HAP-1 (cell line): ENCODE measurements around the gene GRHPR.
"Not testable (repeated sequence)": the region's sequence is repeated elsewhere in the genome, so short reads cannot be mapped to it uniquely, and the experiment has no call there.

Experiments used
- DNase-seq, 2 experiments: peaks; one replicate each; pipeline ENCODE4 v3.0.0-alpha.2; 2016 to 2020; ENCODE audit warnings: low spot score in 2 of 2
- H3K27me3 ChIP-seq: fragments of 250-450 bp; sonication (Bioruptor Pico); 2 replicates; pipeline ENCODE4 v1.5.1; 2020; ENCODE audit warnings: low read depth, mild to moderate bottlenecking, moderate library complexity
- H3K36me3 ChIP-seq: fragments of 250-450 bp; sonication (Bioruptor Pico); replicated peaks from 2 replicates; pipeline ENCODE4 v1.5.1; 2020; ENCODE audit warnings: mild to moderate bottlenecking
- H3K4me1 ChIP-seq: fragments of 250-450 bp; sonication (Bioruptor Pico); 2 replicates; pipeline ENCODE4 v1.5.1; 2020; ENCODE audit warnings: mild to moderate bottlenecking
- H3K4me3 ChIP-seq: fragments of 250-450 bp; sonication (Bioruptor Pico); 2 replicates; pipeline ENCODE4 v1.5.1; 2020; ENCODE audit warnings: mild to moderate bottlenecking, moderate library complexity
- H3K9me3 ChIP-seq: fragments of 250-450 bp; sonication (Bioruptor Pico); 2 replicates; pipeline ENCODE4 v1.5.1; 2020; ENCODE audit warnings: mild to moderate bottlenecking, moderate library complexity
- in situ Hi-C: fragments of 300-500 bp; cut with MboI; formaldehyde crosslinking; loops from 3 replicates; pipeline ENCODE4 v1.14.3; 2020; ENCODE audit warnings: low sequenced_read_pairs, inconsistent platforms, mixed read lengths

GRHPR gene

GRCh38 chr9:37383876-37384746, 38.4 kb upstream of the GRHPR start:
- Histone ChIP-seq H3K27me3 (0 out of 2 replicates have a peak, but pooled peaks cover 5% of the 10 kb centered on the region), H3K36me3 (no peaks in the 10 kb centered on the region), H3K4me1 (no peaks in the 10 kb centered on the region), H3K9me3 (no peaks in the 10 kb centered on the region; the same call in 1 of the 2 replicates), H3K4me3 (no peak overlapping the region)
- DNase-seq: no peak
- in situ Hi-C loops: no loop called here

DNA sequence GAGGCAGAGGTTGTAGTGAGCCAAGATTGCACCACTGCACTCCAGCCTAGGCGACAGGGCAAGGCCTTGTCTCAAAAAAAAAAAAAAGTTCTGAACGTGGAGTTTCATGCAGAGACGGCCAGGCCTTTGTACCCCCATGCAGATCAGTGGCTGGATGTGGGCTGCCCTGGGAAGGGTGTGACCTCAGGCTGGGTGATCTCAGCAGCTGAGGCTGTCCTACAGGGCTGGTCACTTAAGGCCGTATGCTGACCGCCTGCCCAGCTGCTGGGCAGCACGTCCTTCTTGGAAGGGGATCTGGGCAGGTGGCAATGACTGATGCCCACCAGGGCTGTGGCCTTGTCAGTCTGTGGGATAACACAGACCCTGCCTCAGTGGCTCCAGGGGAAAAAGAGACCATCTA, 37.2 kb upstream of the GRHPR start:
- Histone ChIP-seq H3K36me3 (no peaks in the 10 kb centered on the region), H3K27me3 (no peaks in the 10 kb centered on the region), H3K4me3 (no peak overlapping the region), H3K4me1 (no peaks in the 10 kb centered on the region), H3K9me3 (no peaks in the 10 kb centered on the region; the same call in 1 of the 2 replicates)
- DNase-seq: no peak
- in situ Hi-C loops: no loop called here

- DNase-seq: no peak
- in situ Hi-C loops: no loop called here
- Histone ChIP-seq H3K4me3 (no peak overlapping the region), H3K36me3 (no peaks in the 10 kb centered on the region), H3K9me3 (no peaks in the 10 kb centered on the region; the same call in 1 of the 2 replicates), H3K27me3 (no peaks in the 10 kb centered on the region), H3K4me1 (no peaks in the 10 kb centered on the region)
These were observed 35.5 kb upstream of the GRHPR start for GRCh38 chr9:37386988-37387387.

GRCh38 chr9:37390759-37391158, 31.7 kb upstream of the GRHPR start:
- no peaks in the 10 kb centered on the region for H3K9me3 ChIP-seq
- DNase-seq: peak; percentile 33 to 67
- no peak overlapping the region for H3K4me3 ChIP-seq
- no peaks in the 10 kb centered on the region for H3K36me3 ChIP-seq
- no peaks in the 10 kb centered on the region for H3K4me1 ChIP-seq
- in situ Hi-C loops: no loop called here
- H3K27me3 ChIP-seq: no peaks in the 10 kb centered on the region

DNA sequence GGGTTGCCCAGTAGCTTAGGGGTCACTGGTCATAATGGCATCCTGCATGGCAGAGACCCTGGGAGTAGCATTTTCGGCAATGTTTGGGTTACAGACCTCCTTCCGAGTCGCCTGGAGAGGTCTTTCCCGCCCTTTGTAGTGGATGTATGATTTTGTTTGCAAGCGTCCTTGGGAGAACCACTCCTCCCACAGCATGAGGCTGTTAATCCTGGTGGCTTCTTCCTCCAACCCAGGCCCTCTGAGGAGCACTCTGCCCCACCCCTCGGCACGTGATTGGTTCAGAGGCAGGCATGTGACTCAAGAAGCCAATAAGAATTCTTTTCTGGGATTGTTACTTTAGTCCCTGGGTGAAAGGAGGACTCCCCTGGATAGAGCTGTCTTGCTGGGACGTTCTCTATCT, 30.2 kb upstream of the GRHPR start:
- Histone ChIP-seq H3K36me3 (no peaks in the 10 kb centered on the region), H3K4me3 (no peak overlapping the region), H3K4me1 (no peaks in the 10 kb centered on the region), H3K27me3 (no peaks in the 10 kb centered on the region), H3K9me3 (no peaks in the 10 kb centered on the region)
- DNase-seq: peak in 1 of 2 experiments; percentile 44
- in situ Hi-C loops: no loop called here

DNA sequence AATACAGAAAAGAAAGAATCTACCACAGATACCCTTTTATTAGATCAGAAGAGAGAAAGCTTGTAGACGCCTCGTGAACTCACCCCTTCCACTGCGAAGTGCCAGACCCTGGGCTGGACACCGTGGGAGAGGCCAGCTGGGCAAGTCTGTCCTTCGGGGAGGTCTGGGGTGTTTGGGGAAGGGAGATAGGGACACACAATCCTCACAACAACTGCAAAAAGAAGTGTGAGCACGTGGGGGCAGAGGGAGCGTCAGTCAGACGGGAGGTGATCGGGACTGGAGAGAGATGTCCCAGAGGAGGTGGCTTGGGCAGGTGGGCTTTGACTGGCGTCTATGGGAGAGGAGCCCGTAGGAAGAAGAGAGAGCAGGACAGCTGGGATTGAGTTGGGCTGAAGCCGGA, 27.3 kb upstream of the GRHPR start:
- Histone ChIP-seq H3K4me3 (no peak overlapping the region), H3K36me3 (no peaks in the 10 kb centered on the region), H3K27me3 (no peaks in the 10 kb centered on the region), H3K4me1 (no peaks in the 10 kb centered on the region), H3K9me3 (no peaks in the 10 kb centered on the region; the same call in 1 of the 2 replicates)
- in situ Hi-C loops: no loop called here
- no peak for DNase-seq

- H3K4me3 ChIP-seq: no peak overlapping the region
- DNase-seq: no peak
- H3K36me3 ChIP-seq: no peaks in the 10 kb centered on the region
- H3K27me3 ChIP-seq: no peaks in the 10 kb centered on the region
- in situ Hi-C loops: no loop called here
- no peaks in the 10 kb centered on the region; the same call in 1 of the 2 replicates for H3K9me3 ChIP-seq
- H3K4me1 ChIP-seq: no peaks in the 10 kb centered on the region
These were observed 26.8 kb upstream of the GRHPR start for GRCh38 chr9:37395663-37396062.

GRCh38 chr9:37397948-37398347, 24.5 kb upstream of the GRHPR start:
- in situ Hi-C loops, H3K27me3 ChIP-seq, DNase-seq, H3K4me1 ChIP-seq, H3K36me3 ChIP-seq, H3K9me3 ChIP-seq, H3K4me3 ChIP-seq: not testable (repeated sequence)

DNA sequence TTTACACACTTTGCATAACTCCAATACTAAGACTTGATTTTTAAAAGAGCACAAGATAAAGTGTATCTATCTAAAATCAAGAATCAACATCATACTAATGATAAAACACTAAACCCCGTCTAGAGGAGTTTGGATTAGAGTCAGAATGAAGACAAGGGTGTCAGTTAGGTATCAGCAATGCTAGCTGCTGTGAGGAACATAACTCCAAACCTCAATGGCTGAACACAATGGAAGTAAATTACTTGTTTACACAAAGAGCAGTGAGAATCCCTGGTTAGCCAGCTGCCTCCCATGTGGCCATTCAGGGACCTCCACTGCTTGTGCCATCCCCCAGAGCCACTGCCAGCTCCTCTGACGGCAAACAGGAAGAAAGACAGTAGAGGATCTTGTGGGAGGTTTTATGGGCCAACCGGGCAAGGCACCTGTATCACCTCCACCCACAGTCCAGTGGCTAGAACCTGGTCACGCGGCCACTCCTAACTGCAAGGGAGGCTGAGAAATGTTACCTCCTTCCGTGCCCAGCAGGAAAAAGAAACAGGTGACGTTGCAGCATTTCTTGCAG, 24.0 kb upstream of the GRHPR start:
- Histone ChIP-seq H3K4me1 (no peaks in the 10 kb centered on the region), H3K4me3 (no peak overlapping the region), H3K27me3 (no peaks in the 10 kb centered on the region), H3K36me3 (no peaks in the 10 kb centered on the region), H3K9me3 (no peaks in the 10 kb centered on the region; the same call in 1 of the 2 replicates)
- in situ Hi-C loops: no loop called here
- DNase-seq: no peak

- in situ Hi-C loops: no loop called here
- Histone ChIP-seq H3K36me3 (no peaks in the 10 kb centered on the region), H3K4me1 (no peaks in the 10 kb centered on the region), H3K27me3 (no peaks in the 10 kb centered on the region), H3K9me3 (no peaks in the 10 kb centered on the region; the same call in 1 of the 2 replicates), H3K4me3 (no peak overlapping the region)
- DNase-seq: no peak
These were observed 23.2 kb upstream of the GRHPR start for GRCh38 chr9:37399336-37399735.

DNA sequence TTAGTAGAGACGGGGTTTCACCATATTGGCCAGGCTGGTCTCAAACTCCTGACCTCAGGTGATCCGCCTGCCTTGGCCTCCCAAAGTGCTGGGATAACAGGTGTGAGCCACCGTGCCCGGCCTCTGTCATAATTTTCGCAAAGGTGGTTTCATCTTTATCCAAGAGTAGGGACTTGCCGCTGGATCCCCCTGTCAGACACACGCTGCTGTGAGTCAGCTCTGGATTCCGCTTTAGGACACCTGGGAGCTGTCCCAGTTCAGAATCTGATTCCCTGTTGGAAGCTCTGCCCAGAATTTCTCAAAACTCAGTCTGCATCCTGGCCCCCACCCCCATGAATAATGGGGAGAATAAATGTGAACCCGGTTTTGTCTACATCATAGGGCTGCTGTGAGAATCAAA, 17.9 kb upstream of the GRHPR start:
- in situ Hi-C loops: no loop called here
- no peaks in the 10 kb centered on the region for H3K27me3 ChIP-seq
- H3K9me3 ChIP-seq: no peaks in the 10 kb centered on the region
- no peak overlapping the region for H3K4me3 ChIP-seq
- DNase-seq: no peak
- no peaks in the 10 kb centered on the region for H3K36me3 ChIP-seq
- H3K4me1 ChIP-seq: no peaks in the 10 kb centered on the region

- Histone ChIP-seq H3K36me3 (no peaks in the 10 kb centered on the region), H3K9me3 (no peaks in the 10 kb centered on the region), H3K4me3 (no peak overlapping the region), H3K4me1 (no peaks in the 10 kb centered on the region), H3K27me3 (no peaks in the 10 kb centered on the region)
- in situ Hi-C loops: no loop called here
- no peak for DNase-seq
These were observed 17.1 kb upstream of the GRHPR start for GRCh38 chr9:37405350-37405749.

DNA sequence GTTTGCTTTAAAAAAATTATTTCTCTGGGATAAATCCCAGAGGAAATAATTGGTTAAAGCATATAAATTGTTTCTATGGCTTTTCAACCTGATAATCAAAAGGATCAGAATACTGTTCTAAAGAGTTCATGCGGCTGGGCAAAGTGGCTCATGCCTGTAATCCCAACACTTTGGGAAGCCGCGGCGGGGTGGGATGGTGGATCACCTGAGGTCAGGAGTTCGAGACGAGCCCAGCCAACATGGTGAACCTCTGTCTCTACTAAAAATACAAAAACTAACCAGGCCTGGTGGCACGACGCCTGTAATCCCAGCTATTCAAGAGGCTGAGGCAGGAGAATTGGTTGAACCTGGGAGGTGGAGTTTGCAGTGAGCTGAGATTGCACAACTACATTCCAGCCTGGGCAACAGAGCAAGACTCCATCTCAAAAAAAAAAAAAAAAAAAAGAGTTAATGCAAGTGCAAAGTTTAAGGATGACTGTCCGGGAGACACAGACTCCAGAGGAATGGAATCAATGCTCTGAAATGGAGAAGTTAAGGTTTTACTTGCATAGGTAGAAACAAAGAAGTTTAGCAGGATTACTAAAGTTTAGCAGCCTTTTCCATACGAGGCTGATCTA, 16.6 kb upstream of the GRHPR start:
- in situ Hi-C loops: no loop called here
- Histone ChIP-seq H3K4me3 (no peak overlapping the region), H3K4me1 (no peaks in the 10 kb centered on the region), H3K27me3 (no peaks in the 10 kb centered on the region), H3K9me3 (no peaks in the 10 kb centered on the region), H3K36me3 (no peaks in the 10 kb centered on the region)
- DNase-seq: no peak
